DND-41 (cell line): ENCODE measurements around the gene CALR3.

Source experiments
- ATAC-seq: fragments of 200-7000 bp; cut with Tn5 transposase; 3 replicates; pipeline ENCODE4 v1.9.1; 2021; ENCODE audit warnings: low read depth; ENCODE audit not compliant: insufficient read depth
- DNase-seq: peaks from one replicate; pipeline ENCODE4 v3.0.0-alpha.2; 2020
- H2AFZ ChIP-seq: 2 replicates; pipeline ENCODE4 v1.6.0; 2012; ENCODE audit warnings: low read depth, low read length
- H3K27ac ChIP-seq: 2 replicates; pipeline ENCODE4 v1.5.1; 2012; ENCODE audit warnings: low read length, inconsistent platforms
- H3K27me3 ChIP-seq: fragments of 200-600 bp; sonication (generic); 2 replicates; pipeline ENCODE4 v1.6.0; 2012; ENCODE audit warnings: low read length, mild to moderate bottlenecking, inconsistent platforms; ENCODE audit not compliant: insufficient read depth, poor library complexity
- H3K36me3 ChIP-seq: 2 replicates; pipeline ENCODE4 v1.5.1; 2012; ENCODE audit warnings: low read length, inconsistent platforms; ENCODE audit not compliant: insufficient read depth
- H3K4me1 ChIP-seq: 2 replicates; pipeline ENCODE4 v1.5.1; 2012; ENCODE audit warnings: mild to moderate bottlenecking, low read length; ENCODE audit not compliant: insufficient read depth
- H3K4me2 ChIP-seq: 2 replicates; pipeline ENCODE4 v1.6.0; 2012; ENCODE audit warnings: mild to moderate bottlenecking, moderate library complexity, low read length, inconsistent platforms; ENCODE audit not compliant: insufficient read depth
- H3K4me3 ChIP-seq, 2 experiments: fragments of 200-600 bp in 1 of 2; shearing (Covaris generic) in 1 of 2; 2 replicates each; pipeline ENCODE4 v1.5.1; 2012 to 2016; ENCODE audit warnings: inconsistent platforms in 2 of 2, low read length in 2 of 2, mild to moderate bottlenecking in 2 of 2, low read depth in 1 of 2, moderate library complexity in 1 of 2
- H3K79me2 ChIP-seq: 2 replicates; pipeline ENCODE4 v1.6.0; 2012; ENCODE audit warnings: low read length, inconsistent platforms; ENCODE audit not compliant: insufficient read depth
- H3K9ac ChIP-seq: 2 replicates; pipeline ENCODE4 v1.6.0; 2012; ENCODE audit warnings: low read depth, mild to moderate bottlenecking, inconsistent platforms, low read length, moderate library complexity
- H3K9me3 ChIP-seq: 2 replicates; pipeline ENCODE4 v1.5.1; 2012; ENCODE audit warnings: low read length, moderate library complexity, mild to moderate bottlenecking, inconsistent platforms; ENCODE audit not compliant: insufficient read depth, severe bottlenecking
- H4K20me1 ChIP-seq: 2 replicates; pipeline ENCODE4 v1.6.0; 2012; ENCODE audit warnings: low read length; ENCODE audit not compliant: insufficient read depth
- EZH2 ChIP-seq: IDR thresholded peaks from 3 replicates; pipeline ENCODE4 v1.6.1; 2012; ENCODE audit warnings: borderline replicate concordance, low read depth, mild to moderate bottlenecking, moderate library complexity, low read length, inconsistent platforms; ENCODE audit not compliant: severe bottlenecking
- TF ChIP-seq, protein P1 (sequence below): IDR thresholded peaks from 2 replicates; pipeline ENCODE4 v1.5.1; 2012; ENCODE audit warnings: borderline replicate concordance, low read length, moderate library complexity, mild to moderate bottlenecking; ENCODE audit not compliant: poor library complexity, severe bottlenecking; ENCODE audit errors: extremely low read depth

Gene CALR3

DNA sequence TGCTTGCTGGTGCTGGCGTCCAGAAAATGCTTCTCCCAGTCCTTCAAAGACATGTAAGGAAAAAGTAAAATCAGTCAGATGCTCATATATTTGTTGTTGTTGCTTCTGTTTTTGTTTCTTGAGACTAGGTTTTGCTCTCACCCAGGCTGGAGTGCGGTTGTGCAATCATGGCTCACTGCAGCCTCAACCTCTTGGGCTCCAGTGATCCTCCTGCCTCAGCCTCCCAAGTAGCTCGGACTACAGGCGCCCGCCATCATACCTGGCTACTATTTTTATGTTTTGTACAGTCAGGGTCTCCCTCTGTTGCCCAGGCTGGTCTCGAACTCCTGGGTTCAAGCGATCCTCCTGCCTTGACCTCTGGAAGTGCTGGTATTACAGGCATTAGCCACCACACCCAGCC lies 13.2 kb downstream of the CALR3 start:
- DNase-seq (no peak), ATAC-seq (no peak)
- Histone ChIP-seq H3K27ac (no peak overlapping the region), H3K27me3 (no peaks in the 10 kb centered on the region), H3K4me2 (no peak overlapping the region), H3K9ac (no peak overlapping the region), H3K4me1 (no peaks in the 10 kb centered on the region), H3K4me3 (no peak overlapping the region), H3K36me3 (no peaks in the 10 kb centered on the region), H4K20me1 (no peaks in the 10 kb centered on the region), H3K79me2 (no peaks in the 10 kb centered on the region), H3K9me3 (no peaks in the 10 kb centered on the region), H2AFZ (no peak overlapping the region)
- no peak for TF ChIP-seq EZH2
- TF ChIP-seq, protein P1, sequence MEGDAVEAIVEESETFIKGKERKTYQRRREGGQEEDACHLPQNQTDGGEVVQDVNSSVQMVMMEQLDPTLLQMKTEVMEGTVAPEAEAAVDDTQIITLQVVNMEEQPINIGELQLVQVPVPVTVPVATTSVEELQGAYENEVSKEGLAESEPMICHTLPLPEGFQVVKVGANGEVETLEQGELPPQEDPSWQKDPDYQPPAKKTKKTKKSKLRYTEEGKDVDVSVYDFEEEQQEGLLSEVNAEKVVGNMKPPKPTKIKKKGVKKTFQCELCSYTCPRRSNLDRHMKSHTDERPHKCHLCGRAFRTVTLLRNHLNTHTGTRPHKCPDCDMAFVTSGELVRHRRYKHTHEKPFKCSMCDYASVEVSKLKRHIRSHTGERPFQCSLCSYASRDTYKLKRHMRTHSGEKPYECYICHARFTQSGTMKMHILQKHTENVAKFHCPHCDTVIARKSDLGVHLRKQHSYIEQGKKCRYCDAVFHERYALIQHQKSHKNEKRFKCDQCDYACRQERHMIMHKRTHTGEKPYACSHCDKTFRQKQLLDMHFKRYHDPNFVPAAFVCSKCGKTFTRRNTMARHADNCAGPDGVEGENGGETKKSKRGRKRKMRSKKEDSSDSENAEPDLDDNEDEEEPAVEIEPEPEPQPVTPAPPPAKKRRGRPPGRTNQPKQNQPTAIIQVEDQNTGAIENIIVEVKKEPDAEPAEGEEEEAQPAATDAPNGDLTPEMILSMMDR, result no peak

DNA sequence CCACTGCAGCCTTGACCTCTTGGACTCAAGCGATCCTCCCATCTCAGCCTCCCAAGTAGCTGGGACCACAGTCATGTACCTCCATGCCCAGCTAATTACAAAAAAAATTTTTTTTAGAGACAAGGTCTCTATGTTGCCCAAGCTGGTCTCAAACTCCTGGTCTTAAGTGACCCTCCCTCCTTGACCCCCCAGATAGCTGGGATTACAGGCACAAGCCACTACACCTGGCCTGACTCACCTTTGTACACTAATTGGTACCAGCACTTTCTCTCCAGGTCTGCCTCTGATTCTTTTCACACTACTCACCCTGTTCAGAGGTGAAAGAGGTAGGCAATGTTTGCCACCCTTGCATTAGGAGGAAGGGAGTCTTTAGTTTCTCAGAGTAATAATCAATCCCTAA lies 18.7 kb downstream of the CALR3 start:
- no peaks in the 10 kb centered on the region for H3K27me3 ChIP-seq
- no peak overlapping the region for H3K4me2 ChIP-seq
- ATAC-seq, result no peak
- no peaks in the 10 kb centered on the region for H3K79me2 ChIP-seq
- no peak overlapping the region for H3K9ac ChIP-seq
- no peak for DNase-seq
- H3K27ac ChIP-seq, result no peak overlapping the region
- H3K9me3 ChIP-seq, result no peaks in the 10 kb centered on the region
- H2AFZ ChIP-seq, result no peak overlapping the region
- no peaks in the 10 kb centered on the region for H3K36me3 ChIP-seq
- no peaks in the 10 kb centered on the region for H4K20me1 ChIP-seq
- TF ChIP-seq EZH2, result no peak
- TF ChIP-seq, protein P1, result no peak
- H3K4me1 ChIP-seq, result peaks cover 3% of the 10 kb centered on the region
- no peak overlapping the region for H3K4me3 ChIP-seq

DNA sequence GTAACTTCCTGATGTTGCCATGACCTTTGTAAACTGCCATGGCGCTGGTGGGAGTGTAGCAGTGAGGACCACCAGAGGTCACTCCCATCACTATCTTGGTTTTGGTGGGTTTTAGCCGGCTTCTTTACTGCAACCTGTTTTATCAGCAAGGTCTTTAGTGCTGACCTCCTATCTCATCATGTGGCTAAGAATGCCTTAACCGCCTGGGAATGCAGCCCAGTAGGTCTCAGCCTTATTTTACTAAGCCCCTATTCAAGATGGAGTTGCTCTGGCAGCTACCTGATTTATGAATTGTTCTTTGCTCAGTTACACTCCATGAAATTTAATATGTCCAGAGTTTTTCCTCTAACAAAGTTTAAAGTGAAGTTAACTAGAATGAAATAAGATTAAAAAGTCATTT lies 19.6 kb downstream of the CALR3 start:
- ATAC-seq, result no peak
- Histone ChIP-seq H3K79me2 (peaks cover 3% of the 10 kb centered on the region), H3K36me3 (no peaks in the 10 kb centered on the region), H3K27me3 (no peaks in the 10 kb centered on the region), H3K27ac (no peak overlapping the region), H3K4me1 (peaks cover 6% of the 10 kb centered on the region), H3K9me3 (no peaks in the 10 kb centered on the region), H4K20me1 (no peaks in the 10 kb centered on the region), H2AFZ (no peak overlapping the region), H3K4me2 (no peak overlapping the region), H3K4me3 (no peak overlapping the region), H3K9ac (no peak overlapping the region)
- DNase-seq, result no peak
- TF ChIP-seq, protein P1, result no peak
- no peak for TF ChIP-seq EZH2

DNA sequence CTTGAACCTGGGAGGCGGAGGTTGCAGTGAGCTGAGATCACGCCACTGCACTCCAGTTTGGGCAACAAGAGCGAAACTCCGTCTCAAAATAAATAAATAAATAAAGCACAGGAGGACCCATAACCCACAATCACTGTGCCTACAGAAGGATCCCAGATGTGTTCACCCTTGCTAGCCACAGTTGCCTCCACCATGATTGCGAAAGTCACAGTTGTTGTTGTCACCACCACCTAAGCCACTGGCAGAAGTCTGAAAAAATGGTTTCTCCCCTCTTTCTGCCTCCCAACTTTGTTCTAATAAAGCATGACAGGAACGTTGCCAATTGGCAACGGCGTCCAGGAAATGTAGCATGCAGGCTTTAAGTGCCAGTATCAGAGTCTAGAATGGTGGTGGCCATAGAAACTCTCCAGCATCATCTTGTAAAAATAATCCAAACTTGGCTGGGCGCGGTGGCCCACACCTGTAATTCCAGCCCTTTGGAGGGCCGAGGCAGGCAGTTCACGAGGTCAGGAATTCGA lies 22.0 kb downstream of the CALR3 start:
- Histone ChIP-seq H3K9me3 (no peaks in the 10 kb centered on the region), H3K9ac (no peak overlapping the region), H3K4me3 (no peak overlapping the region), H3K36me3 (no peaks in the 10 kb centered on the region), H3K79me2 (peaks cover 28% of the 10 kb centered on the region), H4K20me1 (peaks cover 21% of the 10 kb centered on the region), H3K4me1 (peaks cover 28% of the 10 kb centered on the region), H2AFZ (no peak overlapping the region), H3K27me3 (no peaks in the 10 kb centered on the region), H3K27ac (no peak overlapping the region), H3K4me2 (no peak overlapping the region)
- ATAC-seq (no peak), DNase-seq (no peak)
- TF ChIP-seq, protein P1, result no peak
- TF ChIP-seq EZH2, result no peak
